GM19467 (cell line): Measurements from ENCODE around the gene FOSL1.

ENCODE experiments used
- ATAC-seq: cut with Tn5 transposase; IDR thresholded peaks from one replicate; pipeline ENCODE4 v1.9.1; 2021; ENCODE audit warnings: mild to moderate bottlenecking, moderate library complexity; ENCODE audit not compliant: unreplicated experiment

Gene FOSL1

GRCh38 chr11:65865550-65866172, 34.5 kb downstream of the FOSL1 start:
- ATAC-seq, result no peak

DNA sequence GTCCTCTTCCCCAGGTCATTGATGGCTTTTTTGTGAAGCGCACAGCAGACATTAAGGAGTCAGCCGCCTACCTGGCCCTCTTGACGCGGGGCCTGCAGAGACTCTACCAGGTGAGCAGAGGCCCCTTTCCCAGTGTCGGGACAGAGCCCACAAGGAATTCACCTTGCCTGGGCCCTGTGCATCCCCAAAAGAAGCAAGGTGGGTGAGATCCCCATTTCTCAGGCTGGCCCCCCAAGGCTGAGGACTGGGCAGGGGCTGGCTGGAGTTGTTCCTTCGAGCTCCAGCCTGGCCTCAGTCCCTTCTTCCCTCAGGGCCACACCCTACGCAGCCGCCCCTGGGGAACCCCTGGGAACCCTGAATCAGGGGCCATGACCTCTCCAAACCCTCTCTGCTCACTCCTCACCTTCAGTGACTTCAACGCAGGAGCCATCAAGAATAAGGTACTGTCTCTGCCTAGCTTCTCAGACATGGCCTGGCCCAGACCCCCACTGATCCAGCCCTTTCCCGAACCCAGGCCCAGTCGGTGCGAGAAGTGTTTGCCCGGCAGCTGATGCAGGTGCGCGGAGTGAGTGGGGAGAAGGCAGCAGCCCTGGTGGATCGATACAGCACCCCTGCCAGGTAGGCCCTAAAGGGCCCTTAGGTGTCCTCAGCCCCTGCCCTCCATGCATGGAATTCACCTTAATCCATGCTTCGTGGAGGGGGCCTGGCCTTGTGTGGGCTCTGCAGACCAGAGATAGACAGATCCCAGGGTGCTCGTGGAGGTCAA, 35.3 kb downstream of the FOSL1 start:
- ATAC-seq, result no peak

GRCh38 chr11:65863889-65864705, 36.1 kb downstream of the FOSL1 start:
- ATAC-seq, result no peak

GRCh38 chr11:65862941-65863888, 37.0 kb downstream of the FOSL1 start:
- ATAC-seq, result no peak

- no peak for ATAC-seq
Measured at GRCh38 chr11:65862191-65862735, 37.9 kb downstream of the FOSL1 start.

DNA sequence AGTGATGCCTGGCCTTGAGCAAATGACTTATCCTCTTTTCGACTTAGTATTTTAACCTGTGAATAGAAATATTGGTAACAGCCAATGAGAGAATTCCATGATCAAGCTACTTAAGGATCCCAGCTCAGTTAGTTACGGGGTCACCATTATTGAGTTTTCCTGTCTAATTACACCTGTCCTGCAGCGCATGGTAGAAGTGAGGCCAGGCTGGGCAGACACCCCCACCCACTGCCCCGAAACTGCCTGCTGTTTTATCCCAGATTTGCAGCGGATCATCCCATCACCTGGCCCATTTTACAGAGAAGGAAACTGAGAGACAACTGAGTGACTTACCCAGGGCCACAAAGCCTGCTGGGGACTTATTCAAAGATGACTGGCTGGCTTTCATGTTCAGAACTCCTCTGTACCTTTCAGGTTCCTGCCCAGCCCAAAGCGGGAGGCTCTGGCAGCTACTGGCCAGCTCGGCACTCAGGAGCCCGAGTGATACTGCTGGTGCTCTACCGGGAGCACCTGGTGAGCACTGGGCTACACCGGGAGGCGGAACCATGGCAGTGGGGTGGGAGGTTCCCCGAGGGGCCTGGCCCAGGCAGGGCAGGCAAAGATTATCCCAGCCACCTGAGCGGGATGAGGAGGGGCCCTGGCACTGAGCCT, 38.5 kb downstream of the FOSL1 start:
- ATAC-seq, result no peak

DNA sequence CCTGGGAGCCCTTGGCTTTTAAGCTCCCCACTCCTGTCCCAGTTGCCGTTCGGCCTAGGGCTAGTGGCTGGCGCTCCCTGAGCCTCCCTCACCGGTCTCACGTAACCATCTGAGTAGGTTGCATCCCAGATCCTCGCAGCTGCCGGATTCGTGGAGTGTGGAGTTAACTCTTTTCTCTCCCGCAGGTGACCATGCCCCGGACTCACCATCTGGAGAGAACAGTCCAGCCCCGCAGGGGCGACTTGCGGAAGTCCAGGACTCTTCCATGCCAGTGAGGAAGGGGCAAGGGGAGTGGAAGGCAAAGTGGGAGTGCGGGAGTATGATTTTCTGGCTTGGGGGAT, 39.1 kb downstream of the FOSL1 start:
- no peak for ATAC-seq

GRCh38 chr11:65860278-65861164, 39.7 kb downstream of the FOSL1 start, which contains the start of gene MUS81:
Gene MUS81 (plus strand): TSS chr11:65860433. CDS start chr11:65860754, 321 bp downstream.
- no peak for ATAC-seq

DNA sequence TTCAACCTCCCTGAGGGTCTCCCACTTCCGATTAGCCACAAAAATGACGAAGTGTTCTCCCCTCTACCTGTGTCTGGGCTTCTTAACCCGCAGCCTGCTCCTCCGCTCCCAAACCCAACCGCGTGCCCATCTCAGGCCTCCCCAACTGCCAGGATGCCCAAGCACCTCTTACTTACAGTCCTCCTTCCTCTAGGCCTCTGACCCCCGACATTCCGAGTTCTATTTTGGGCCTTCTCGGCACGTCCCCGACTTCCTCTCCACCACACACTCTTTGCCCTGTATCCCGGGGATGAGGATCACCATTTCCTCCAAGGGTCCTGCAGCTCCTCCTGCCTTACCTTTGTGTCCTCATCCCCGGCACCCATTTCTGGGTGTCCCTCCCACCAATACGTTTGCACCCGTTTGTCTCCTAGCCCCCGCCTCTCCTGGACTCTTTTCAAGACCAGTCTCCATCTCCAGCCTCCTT, 40.3 kb downstream of the FOSL1 start:
- no peak for ATAC-seq

GRCh38 chr11:65859095-65859811, 40.9 kb downstream of the FOSL1 start:
- peak; percentile 40 for ATAC-seq

- ATAC-seq, result no peak
Measured at GRCh38 chr11:65858681-65859087, 41.5 kb downstream of the FOSL1 start.

DNA sequence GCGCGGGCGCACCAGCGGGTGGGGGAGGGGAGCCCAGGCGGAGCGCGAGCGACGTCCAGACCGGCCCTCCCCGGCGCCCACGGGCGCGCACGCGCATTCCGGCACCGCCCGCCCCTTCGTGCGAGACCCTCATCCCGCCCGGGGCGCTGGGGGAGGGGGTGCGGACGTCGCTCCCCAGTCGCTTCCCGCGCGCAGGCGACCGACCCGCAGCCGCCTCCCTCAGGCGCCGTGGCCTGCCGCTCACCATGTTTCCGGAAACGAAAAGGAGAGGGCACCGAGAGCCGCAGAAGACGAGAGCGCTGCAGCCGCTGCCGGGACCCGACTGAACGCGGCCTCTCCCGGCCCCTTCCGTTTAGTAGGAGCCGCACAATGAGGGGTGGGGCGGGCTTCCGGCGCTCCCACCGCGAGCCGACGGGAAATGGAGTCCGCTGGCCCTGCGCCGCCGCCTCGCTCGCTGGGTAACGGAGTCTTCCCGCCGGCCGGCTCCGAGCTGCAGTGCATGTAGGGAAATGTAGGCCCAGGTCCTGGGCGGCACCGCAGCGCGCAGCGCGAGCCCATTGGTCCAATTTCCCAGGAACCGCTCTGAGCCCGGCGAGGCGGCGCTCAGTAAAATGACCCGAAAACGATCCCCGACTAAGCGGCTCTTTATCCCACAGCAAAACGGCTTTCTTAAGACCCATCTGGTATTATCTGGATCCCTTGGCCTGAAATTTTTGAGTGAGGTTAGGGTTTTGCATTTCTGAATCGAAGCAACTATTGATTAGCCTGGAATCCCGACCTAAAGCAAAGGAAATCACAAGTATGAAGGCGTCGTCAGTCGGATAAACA, 42.1 kb downstream of the FOSL1 start, which contains the start of gene CFL1:
Gene CFL1 (minus strand): TSS at position 328 of the 828 bp plus-strand sequence. CDS start 81 bp downstream, at position 247.
- peak; percentile 44 for ATAC-seq

GRCh38 chr11:65857500-65857852, 42.7 kb downstream of the FOSL1 start:
- peak; percentile 3 for ATAC-seq

DNA sequence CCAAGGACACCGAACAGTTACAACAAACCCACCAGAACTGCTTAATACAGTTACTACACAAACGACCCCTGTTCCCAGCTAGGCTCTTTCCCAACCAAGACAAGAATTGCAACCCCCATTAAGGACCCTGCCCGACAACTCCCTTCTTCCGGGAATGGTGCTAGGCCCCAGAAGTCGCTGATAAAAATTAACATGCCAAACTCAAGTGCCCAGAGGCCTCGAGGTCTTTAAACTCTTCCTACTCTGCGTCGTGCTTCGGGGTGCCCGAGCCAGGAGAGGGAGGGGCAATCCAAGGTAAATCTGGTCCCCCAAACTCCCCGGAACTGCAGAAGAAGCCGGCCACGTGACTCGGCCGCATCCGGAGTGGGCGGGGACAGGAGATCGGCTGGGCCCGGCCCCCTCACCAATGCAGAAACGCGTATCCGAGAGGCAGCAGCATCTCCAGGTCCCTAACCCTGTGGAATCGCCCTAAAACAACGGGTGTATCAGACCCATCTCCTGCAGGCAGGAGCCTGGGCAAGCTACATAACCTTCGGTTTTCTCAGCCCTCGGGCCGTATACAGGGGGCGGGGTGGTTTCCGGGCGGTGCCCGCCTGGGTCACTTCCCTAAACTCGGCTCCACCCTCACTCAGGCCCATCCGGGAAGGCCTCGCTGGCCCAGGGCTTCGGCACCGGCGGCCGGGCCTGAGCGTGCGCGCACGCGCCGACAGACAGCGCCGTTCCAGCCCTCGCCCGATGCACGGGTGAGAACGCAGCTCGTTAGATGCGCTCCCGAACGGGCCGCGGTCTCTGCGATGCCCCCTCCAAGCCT, 43.3 kb downstream of the FOSL1 start:
- no peak for ATAC-seq

DNA sequence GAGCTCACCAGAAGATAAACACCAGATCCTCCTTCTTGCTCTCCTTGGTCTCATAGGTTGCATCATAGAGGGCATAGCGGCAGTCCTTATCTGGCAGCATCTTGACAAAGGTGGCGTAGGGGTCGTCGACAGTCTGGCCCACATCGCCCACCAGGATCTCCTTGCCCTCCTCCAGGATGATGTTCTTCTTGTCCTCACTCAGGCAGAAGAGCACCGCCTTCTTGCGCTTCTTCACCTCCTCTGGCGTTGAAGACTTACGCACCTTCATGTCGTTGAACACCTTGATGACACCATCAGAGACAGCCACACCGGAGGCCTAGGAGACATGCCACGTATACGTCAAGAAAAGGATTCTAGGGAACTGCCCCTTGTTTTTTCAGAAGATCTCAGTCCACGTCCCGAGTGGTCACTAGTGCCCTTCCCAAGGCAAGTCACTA, 44.2 kb downstream of the FOSL1 start:
- ATAC-seq, result no peak
